Endothelial cell of umbilical vein (primary cell): ENCODE measurements around the gene SYNE1.

ENCODE experiments used
- JUN ChIP-seq: IDR thresholded peaks from 2 replicates; pipeline ENCODE4 v1.6.1; 2011; ENCODE audit warnings: borderline replicate concordance, low read depth; ENCODE audit not compliant: insufficient read length, insufficient read depth
- MYC ChIP-seq: IDR thresholded peaks from one replicate; pipeline ENCODE4 v1.6.1; 2011; ENCODE audit warnings: mild to moderate bottlenecking, low read depth, low read length
- POLR2A ChIP-seq: IDR thresholded peaks from 2 replicates; pipeline ENCODE4 v1.6.1; 2012; ENCODE audit warnings: low read depth, mild to moderate bottlenecking, control low read depth, low read length
- TF ChIP-seq, protein P1 (sequence below), 2 donors: IDR thresholded peaks; 1 replicate in 1 of 2; 2 replicates in 1 of 2; pipeline ENCODE4 v1.5.1; 2011; ENCODE audit warnings: low read length in 2 of 2, mild to moderate bottlenecking in 2 of 2, moderate library complexity in 2 of 2, control low read depth in 1 of 2, inconsistent platforms in 1 of 2, low read depth in 1 of 2; ENCODE audit not compliant: insufficient read depth in 1 of 2; ENCODE audit errors: extremely low read depth in 1 of 2

DNA sequence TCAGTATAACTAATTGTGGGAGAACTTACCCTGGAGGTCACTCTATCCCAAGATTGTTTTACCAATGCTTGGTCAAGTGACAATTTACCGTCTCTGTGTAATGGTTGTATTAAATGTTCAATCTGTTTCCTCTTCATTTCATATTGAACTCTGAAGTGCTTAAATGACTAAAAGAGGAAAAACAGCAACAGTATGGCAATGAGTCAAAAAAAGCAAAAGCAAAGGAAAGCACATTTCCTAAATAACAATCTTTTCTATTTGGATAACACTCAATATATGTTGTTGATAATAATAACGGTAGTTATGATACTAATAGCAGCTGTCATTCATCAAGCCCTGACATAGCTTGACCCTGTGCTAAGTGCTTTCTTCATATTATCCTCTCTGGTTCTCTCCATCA lies 152.4 kb downstream of the SYNE1 start:
- TF ChIP-seq, protein P1, sequence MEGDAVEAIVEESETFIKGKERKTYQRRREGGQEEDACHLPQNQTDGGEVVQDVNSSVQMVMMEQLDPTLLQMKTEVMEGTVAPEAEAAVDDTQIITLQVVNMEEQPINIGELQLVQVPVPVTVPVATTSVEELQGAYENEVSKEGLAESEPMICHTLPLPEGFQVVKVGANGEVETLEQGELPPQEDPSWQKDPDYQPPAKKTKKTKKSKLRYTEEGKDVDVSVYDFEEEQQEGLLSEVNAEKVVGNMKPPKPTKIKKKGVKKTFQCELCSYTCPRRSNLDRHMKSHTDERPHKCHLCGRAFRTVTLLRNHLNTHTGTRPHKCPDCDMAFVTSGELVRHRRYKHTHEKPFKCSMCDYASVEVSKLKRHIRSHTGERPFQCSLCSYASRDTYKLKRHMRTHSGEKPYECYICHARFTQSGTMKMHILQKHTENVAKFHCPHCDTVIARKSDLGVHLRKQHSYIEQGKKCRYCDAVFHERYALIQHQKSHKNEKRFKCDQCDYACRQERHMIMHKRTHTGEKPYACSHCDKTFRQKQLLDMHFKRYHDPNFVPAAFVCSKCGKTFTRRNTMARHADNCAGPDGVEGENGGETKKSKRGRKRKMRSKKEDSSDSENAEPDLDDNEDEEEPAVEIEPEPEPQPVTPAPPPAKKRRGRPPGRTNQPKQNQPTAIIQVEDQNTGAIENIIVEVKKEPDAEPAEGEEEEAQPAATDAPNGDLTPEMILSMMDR (IDR thresholded peaks at IDR 0.05; ENCODE audit: extremely low read depth in 1 of 2, insufficient read depth in 1 of 2, low read depth in 1 of 2, low read length in 2 of 2): no peak
- TF ChIP-seq JUN: peak; percentile 28
- TF ChIP-seq MYC: no peak
- TF ChIP-seq POLR2A: no peak
